HUES6 (cell line): Measurements from ENCODE around the gene MTFP1.

Experiments used
- H3K27ac ChIP-seq: 2 replicates; pipeline ENCODE4 v1.7.0; 2013; ENCODE audit warnings: low read depth, mild to moderate bottlenecking, low read length, inconsistent platforms
- H3K27me3 ChIP-seq: 2 replicates; pipeline ENCODE4 v1.6.1; 2013; ENCODE audit warnings: low read length; ENCODE audit not compliant: control insufficient read depth, insufficient read depth
- H3K36me3 ChIP-seq: 2 replicates; pipeline ENCODE4 v1.6.1; 2013; ENCODE audit warnings: low read length; ENCODE audit not compliant: control insufficient read depth, insufficient read depth
- H3K4me1 ChIP-seq: 2 replicates; pipeline ENCODE4 v1.6.1; 2013; ENCODE audit warnings: low read length; ENCODE audit not compliant: control insufficient read depth, insufficient read depth
- H3K4me3 ChIP-seq: 2 replicates; pipeline ENCODE4 v1.5.1; 2013; ENCODE audit warnings: low read depth, low read length
- H3K9ac ChIP-seq: one replicate; pipeline ENCODE4 v1.6.1; 2013; ENCODE audit warnings: mild to moderate bottlenecking, low read length
- H3K9me3 ChIP-seq: 2 replicates; pipeline ENCODE4 v1.6.1; 2013; ENCODE audit warnings: low read depth, low read length; ENCODE audit not compliant: control insufficient read depth, insufficient read depth

Gene MTFP1

GRCh38 chr22:30425616-30426387, at the start of gene MTFP1:
TSS of gene MTFP1 (plus strand) at chr22:30425768. CDS start at chr22:30425880, 112 bp downstream.
- Histone ChIP-seq H3K9me3 (no peaks in the 10 kb centered on the region), H3K4me3 (peak within 1 kb of the TSS; percentile 81), H3K9ac (peak within 1 kb of the TSS; percentile 77), H3K4me1 (peaks cover 28% of the 10 kb centered on the region), H3K36me3 (peaks cover 29% of the 10 kb centered on the region), H3K27ac (peak within 1 kb of the TSS; percentile 57; the same call in 1 of the 2 replicates), H3K27me3 (no peaks in the 10 kb centered on the region)

- Histone ChIP-seq H3K36me3 (peaks cover 71% of the 10 kb centered on the region), H3K27ac (no peak overlapping the region), H3K4me1 (no peaks in the 10 kb centered on the region), H3K9ac (no peak overlapping the region), H3K9me3 (no peaks in the 10 kb centered on the region), H3K4me3 (no peak overlapping the region), H3K27me3 (no peaks in the 10 kb centered on the region)
Measured at GRCh38 chr22:30380011-30380410, 45.6 kb upstream of the MTFP1 start.

- peaks cover 65% of the 10 kb centered on the region for H3K36me3 ChIP-seq
- no peak overlapping the region for H3K27ac ChIP-seq
- H3K27me3 ChIP-seq, result no peaks in the 10 kb centered on the region
- peaks cover 2% of the 10 kb centered on the region; the same call in 1 of the 2 replicates for H3K4me1 ChIP-seq
- H3K4me3 ChIP-seq, result no peak overlapping the region
- no peaks in the 10 kb centered on the region for H3K9me3 ChIP-seq
- no peak overlapping the region for H3K9ac ChIP-seq
Measured at GRCh38 chr22:30381264-30381663, 44.3 kb upstream of the MTFP1 start.

- Histone ChIP-seq H3K36me3 (peaks cover 56% of the 10 kb centered on the region), H3K4me3 (no peak overlapping the region), H3K27ac (no peak overlapping the region), H3K4me1 (peaks cover 6% of the 10 kb centered on the region; the same call in 1 of the 2 replicates), H3K9ac (no peak overlapping the region), H3K9me3 (no peaks in the 10 kb centered on the region), H3K27me3 (no peaks in the 10 kb centered on the region)
Measured at GRCh38 chr22:30382340-30382739, 43.2 kb upstream of the MTFP1 start.

GRCh38 chr22:30383061-30383460, 42.5 kb upstream of the MTFP1 start:
- H3K27me3 ChIP-seq, result no peaks in the 10 kb centered on the region
- no peak overlapping the region for H3K9ac ChIP-seq
- no peak overlapping the region for H3K27ac ChIP-seq
- no peaks in the 10 kb centered on the region for H3K9me3 ChIP-seq
- peaks cover 48% of the 10 kb centered on the region for H3K36me3 ChIP-seq
- H3K4me1 ChIP-seq, result peaks cover 6% of the 10 kb centered on the region; the same call in 1 of the 2 replicates
- H3K4me3 ChIP-seq, result no peak overlapping the region

- Histone ChIP-seq H3K36me3 (peaks cover 26% of the 10 kb centered on the region), H3K9me3 (peaks cover 11% of the 10 kb centered on the region), H3K27me3 (no peaks in the 10 kb centered on the region), H3K27ac (no peak overlapping the region), H3K4me1 (peaks cover 6% of the 10 kb centered on the region; the same call in 1 of the 2 replicates), H3K4me3 (peak overlapping the region; percentile 79; the same call in 1 of the 2 replicates), H3K9ac (no peak overlapping the region)
Measured at GRCh38 chr22:30385942-30386341, 39.6 kb upstream of the MTFP1 start.

GRCh38 chr22:30386608-30386959, 39.0 kb upstream of the MTFP1 start:
- H3K27me3 ChIP-seq, result no peaks in the 10 kb centered on the region
- peak overlapping the region; percentile 53 for H3K9ac ChIP-seq
- no peak overlapping the region for H3K27ac ChIP-seq
- peak overlapping the region; percentile 79 for H3K4me3 ChIP-seq
- H3K9me3 ChIP-seq, result peaks cover 12% of the 10 kb centered on the region
- H3K36me3 ChIP-seq, result peaks cover 20% of the 10 kb centered on the region
- peaks cover 10% of the 10 kb centered on the region; the same call in 1 of the 2 replicates for H3K4me1 ChIP-seq

- H3K4me1 ChIP-seq, result peaks cover 12% of the 10 kb centered on the region; the same call in 1 of the 2 replicates
- H3K36me3 ChIP-seq, result peaks cover 17% of the 10 kb centered on the region
- peak within 1 kb of the TSS; percentile 58 for H3K9ac ChIP-seq
- no peaks in the 10 kb centered on the region for H3K27me3 ChIP-seq
- peaks cover 12% of the 10 kb centered on the region for H3K9me3 ChIP-seq
- H3K4me3 ChIP-seq, result peak within 1 kb of the TSS; percentile 79
- H3K27ac ChIP-seq, result no peak within 1 kb of the TSS
Measured at GRCh38 chr22:30386960-30387827, 38.4 kb upstream of the MTFP1 start, which contains the start of gene RNF215. TSS of gene RNF215 (minus strand) at chr22:30387411. CDS start at chr22:30387313, 98 bp downstream.

- H3K4me3 ChIP-seq, result no peak overlapping the region
- peaks cover 7% of the 10 kb centered on the region for H3K27me3 ChIP-seq
- no peaks in the 10 kb centered on the region for H3K36me3 ChIP-seq
- peaks cover 23% of the 10 kb centered on the region for H3K4me1 ChIP-seq
- no peak overlapping the region for H3K27ac ChIP-seq
- no peak overlapping the region for H3K9ac ChIP-seq
- H3K9me3 ChIP-seq, result peaks cover 12% of the 10 kb centered on the region
Measured at GRCh38 chr22:30390974-30391691, 34.4 kb upstream of the MTFP1 start.

- H3K4me1 ChIP-seq, result peaks cover 25% of the 10 kb centered on the region
- peaks cover 23% of the 10 kb centered on the region for H3K27me3 ChIP-seq
- H3K27ac ChIP-seq, result no peak overlapping the region
- peaks cover 12% of the 10 kb centered on the region for H3K9me3 ChIP-seq
- H3K9ac ChIP-seq, result no peak overlapping the region
- H3K36me3 ChIP-seq, result no peaks in the 10 kb centered on the region
- H3K4me3 ChIP-seq, result no peak overlapping the region
Measured at GRCh38 chr22:30392661-30393321, 32.8 kb upstream of the MTFP1 start.
